ENCODE data around the gene SRBD1.

Gene SRBD1

GRCh38 chr2:45412754-45413379 is 198.2 kb downstream of the SRBD1 start:
- DNase-seq = no peak

GRCh38 chr2:45409677-45410076 is 201.4 kb downstream of the SRBD1 start:
- no peak for DNase-seq

GRCh38 chr2:45406621-45407020 is 204.4 kb downstream of the SRBD1 start:
- no peak for DNase-seq

- DNase-seq = no peak
Measured at GRCh38 chr2:45404807-45405297, 206.2 kb downstream of the SRBD1 start.

GRCh38 chr2:45403036-45403435 is 208.0 kb downstream of the SRBD1 start:
- DNase-seq = no peak

GRCh38 chr2:45401431-45401922 is 209.6 kb downstream of the SRBD1 start:
- DNase-seq = no peak

- DNase-seq = no peak
Measured at GRCh38 chr2:45399040-45399784, 211.9 kb downstream of the SRBD1 start.

- no peak for DNase-seq
Measured at GRCh38 chr2:45397292-45397691, 213.8 kb downstream of the SRBD1 start.

GRCh38 chr2:45396671-45397070 is 214.4 kb downstream of the SRBD1 start:
- no peak for DNase-seq

- no peak for DNase-seq
Measured at GRCh38 chr2:45394842-45395241, 216.2 kb downstream of the SRBD1 start.

GRCh38 chr2:45394216-45394615 is 216.9 kb downstream of the SRBD1 start:
- no peak for DNase-seq

- DNase-seq = no peak
Measured at GRCh38 chr2:45391866-45392265, 219.2 kb downstream of the SRBD1 start.

- DNase-seq = no peak
Measured at GRCh38 chr2:45390861-45391260, 220.2 kb downstream of the SRBD1 start.

GRCh38 chr2:45390441-45390840 is 220.6 kb downstream of the SRBD1 start:
- no peak for DNase-seq

GRCh38 chr2:45388541-45389100 is 222.4 kb downstream of the SRBD1 start:
- DNase-seq = no peak

GRCh38 chr2:45382744-45383143 is 228.3 kb downstream of the SRBD1 start:
- DNase-seq = no peak

- no peak for DNase-seq
Measured at GRCh38 chr2:45380131-45380836, 230.8 kb downstream of the SRBD1 start.

GRCh38 chr2:45379399-45380087 is 231.5 kb downstream of the SRBD1 start:
- DNase-seq = no peak

GRCh38 chr2:45373534-45373933 is 237.5 kb downstream of the SRBD1 start:
- DNase-seq = no peak

GRCh38 chr2:45370369-45370768 is 240.7 kb downstream of the SRBD1 start:
- no peak for DNase-seq

GRCh38 chr2:45368792-45369191 is 242.3 kb downstream of the SRBD1 start:
- DNase-seq = no peak

GRCh38 chr2:45361666-45362065 is 249.4 kb downstream of the SRBD1 start:
- no peak for DNase-seq

GRCh38 chr2:45354776-45355175 is 256.3 kb downstream of the SRBD1 start:
- DNase-seq = no peak
